Hippocampal formation (tissue), 2 donors: ENCODE results near the gene GNAT3.

ENCODE experiments used
- DNase-seq, 2 donors: peaks; one replicate each; lab custom pipeline; 2025; lab: John Stamatoyannopoulos, UW

GNAT3 gene

GRCh38 chr7:80417211-80417793 lies 94.6 kb downstream of the GNAT3 start:
- DNase-seq, result no peak

GRCh38 chr7:80415522-80415921 lies 96.3 kb downstream of the GNAT3 start:
- DNase-seq, result no peak

- no peak for DNase-seq
Measured at GRCh38 chr7:80415114-80415513, 96.8 kb downstream of the GNAT3 start.

- no peak for DNase-seq
Measured at GRCh38 chr7:80414331-80414730, 97.5 kb downstream of the GNAT3 start.

GRCh38 chr7:80413383-80413945 lies 98.4 kb downstream of the GNAT3 start:
- DNase-seq, result no peak

- no peak for DNase-seq
Measured at GRCh38 chr7:80412842-80413241, 99.0 kb downstream of the GNAT3 start.

GRCh38 chr7:80411621-80412020 lies 100.2 kb downstream of the GNAT3 start:
- no peak for DNase-seq

GRCh38 chr7:80410081-80410480 lies 101.8 kb downstream of the GNAT3 start:
- no peak for DNase-seq
